DMS79 (cell line): ENCODE data around the gene FABP6.

Experiments
- DNase-seq: peaks from one replicate; lab custom pipeline; 2025; lab: John Stamatoyannopoulos, UW

FABP6 gene

GRCh38 chr5:160262151-160263074 lies 33.1 kb downstream of the FABP6 start:
- no peak for DNase-seq

GRCh38 chr5:160263326-160263855 lies 34.1 kb downstream of the FABP6 start:
- DNase-seq = no peak

- DNase-seq = no peak
These were observed 36.7 kb downstream of the FABP6 start for GRCh38 chr5:160266044-160266443.

- DNase-seq = no peak
These were observed 37.5 kb downstream of the FABP6 start for GRCh38 chr5:160266752-160267345.

- DNase-seq = no peak
These were observed 38.8 kb downstream of the FABP6 start for GRCh38 chr5:160268121-160268520.

DNA sequence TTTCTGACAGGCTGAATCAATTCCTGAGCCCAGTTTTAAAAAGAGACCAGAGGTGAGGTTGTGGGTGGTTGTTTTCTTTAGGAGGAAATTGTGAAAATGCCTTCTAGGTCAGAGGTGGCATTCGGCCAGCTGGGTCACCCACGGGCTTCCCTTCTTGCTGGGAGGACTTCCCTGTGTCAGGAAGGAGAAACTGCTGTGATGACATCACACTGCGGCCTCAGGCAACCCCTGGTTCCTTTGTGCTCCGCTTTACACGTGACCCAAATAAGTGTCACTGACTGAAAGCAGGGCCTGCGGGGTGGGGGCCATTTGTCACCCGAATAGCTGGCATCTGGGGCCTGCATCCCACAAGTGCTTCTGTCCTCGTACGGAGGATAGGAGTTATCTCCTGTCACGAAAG lies 39.7 kb downstream of the FABP6 start:
- DNase-seq = no peak

- DNase-seq = no peak
These were observed 41.4 kb downstream of the FABP6 start for GRCh38 chr5:160270704-160271103.

GRCh38 chr5:160271396-160271795 lies 42.1 kb downstream of the FABP6 start:
- no peak for DNase-seq

- DNase-seq = no peak
These were observed 42.5 kb downstream of the FABP6 start for GRCh38 chr5:160271836-160272235.

GRCh38 chr5:160272264-160272663 lies 43.0 kb downstream of the FABP6 start:
- DNase-seq = no peak

- DNase-seq = no peak
These were observed 43.6 kb downstream of the FABP6 start for GRCh38 chr5:160272889-160273288.

DNA sequence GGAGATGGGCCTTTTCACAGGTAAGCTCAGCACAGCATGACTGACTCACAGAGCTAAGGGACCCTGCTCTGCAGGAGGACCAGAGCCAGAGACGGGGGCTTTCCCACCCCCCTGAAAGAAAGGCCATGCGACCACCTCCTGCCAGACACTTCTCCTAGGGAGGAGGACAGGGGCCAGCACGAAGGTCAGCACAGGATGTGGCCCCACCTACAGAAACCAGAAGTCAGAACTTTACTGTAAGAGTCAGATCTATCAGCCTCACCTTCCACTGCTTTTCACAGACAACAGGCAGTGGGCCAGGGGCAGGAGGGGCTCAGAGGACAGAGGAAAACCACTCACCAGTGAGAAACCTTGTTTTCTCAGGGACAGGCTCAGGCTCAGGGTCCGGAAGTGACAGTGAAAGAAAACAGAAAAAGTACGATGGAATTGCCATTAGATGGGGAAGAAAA lies 45.2 kb downstream of the FABP6 start:
- DNase-seq = no peak

- DNase-seq = no peak
These were observed 49.0 kb downstream of the FABP6 start for GRCh38 chr5:160278343-160278742.

DNA sequence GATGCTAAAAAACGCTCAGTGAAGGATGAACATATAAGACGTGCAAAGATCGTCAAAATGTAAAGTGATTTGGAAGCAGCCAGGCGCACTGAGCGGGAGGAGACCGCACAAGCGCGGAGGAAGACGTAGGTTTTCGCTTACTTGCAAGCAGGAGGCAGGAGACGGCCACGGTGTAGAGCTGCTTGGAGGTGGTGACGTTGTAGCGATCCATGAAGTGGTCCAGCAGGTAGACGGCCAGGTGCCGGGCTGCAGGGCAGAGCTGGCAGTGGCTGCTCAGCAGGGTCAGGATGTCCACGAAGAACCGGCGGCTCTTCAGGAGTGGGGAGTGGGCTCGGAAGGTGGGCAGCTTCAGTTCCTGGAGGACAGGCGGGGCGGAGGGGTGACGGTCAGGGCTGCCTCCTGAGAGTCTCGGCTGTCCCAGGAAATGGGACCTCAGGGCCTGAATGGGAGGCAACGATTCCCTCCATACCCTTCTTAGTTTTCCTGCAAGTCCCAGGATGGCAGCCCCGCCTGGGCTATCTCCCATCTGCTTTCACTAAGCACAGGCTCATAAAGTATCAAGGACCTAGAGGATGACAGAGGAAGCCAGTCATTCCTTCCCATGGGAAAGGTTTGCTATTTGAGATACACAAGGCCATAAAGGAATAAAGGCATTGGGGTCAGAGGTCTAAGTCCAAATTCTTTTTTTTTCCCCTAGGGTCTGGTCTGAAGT lies 51.2 kb downstream of the FABP6 start:
- no peak for DNase-seq

- no peak for DNase-seq
These were observed 52.0 kb downstream of the FABP6 start for GRCh38 chr5:160281275-160281674.

- DNase-seq = no peak
These were observed 55.1 kb downstream of the FABP6 start for GRCh38 chr5:160284291-160284873.

- DNase-seq = no peak
These were observed 56.0 kb downstream of the FABP6 start for GRCh38 chr5:160285316-160285715.

DNA sequence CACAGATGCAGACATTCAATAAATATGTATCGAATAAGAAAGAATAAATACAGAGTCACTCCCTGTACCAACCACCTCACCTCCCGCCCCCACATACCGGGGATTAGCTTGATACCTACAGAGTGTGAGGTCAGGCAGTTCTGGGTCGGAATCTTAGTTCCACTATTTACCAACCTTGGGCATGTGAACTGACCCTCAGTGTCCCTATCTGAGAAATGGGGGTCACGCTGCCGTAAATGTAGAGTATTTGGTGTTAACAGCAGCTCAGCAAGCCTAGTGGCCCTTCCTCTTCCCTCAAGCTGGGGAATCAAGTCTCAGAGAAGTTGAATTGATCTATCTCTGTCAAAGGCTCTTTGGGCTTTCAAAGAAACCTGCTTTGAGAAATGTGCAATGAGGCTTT lies 57.6 kb downstream of the FABP6 start:
- DNase-seq = no peak

- peak; percentile 32 for DNase-seq
These were observed 58.2 kb downstream of the FABP6 start for GRCh38 chr5:160287378-160288051.
